ENCODE data around the gene ASAP2. TPM values are rescaled to one million over a fixed set of nuclear protein-coding genes. Genes with fewer than 3 reads are reported as not detected.

The ASAP2 gene
- total RNA-seq, 4 donors from 2014 or later = 28.2 to 38.0 (median 31.7) TPM

- H3K4me1 ChIP-seq = peaks cover 0 to 68% (median 43%) of the 10 kb centered on the region in 4 donors
- H3K27ac ChIP-seq = peak overlapping the region in 1 of 4 donors; percentile 32
Measured at GRCh38 chr2:9256147-9256546, 49.5 kb downstream of the ASAP2 start.

GRCh38 chr2:9256570-9257043 lies 50.0 kb downstream of the ASAP2 start:
- no peaks in the 10 kb centered on the region for H3K27me3 ChIP-seq
- H3K36me3 ChIP-seq = no peaks in the 10 kb centered on the region
- TF ChIP-seq EP300 (IDR thresholded peaks at IDR 0.05) = no peak
- TF ChIP-seq CTCF (IDR thresholded peaks at IDR 0.05) = no peak
- TF ChIP-seq POLR2A (IDR thresholded peaks at IDR 0.05) = no peak
- H3K27ac ChIP-seq = peak overlapping the region in 2 of 4 donors; percentile 32 to 53
- H3K9me3 ChIP-seq = no peaks in the 10 kb centered on the region
- no peak overlapping the region for H3K4me3 ChIP-seq
- no peak for DNase-seq (ENCODE audit: low spot score in 2 of 2)
- H3K4me1 ChIP-seq = peaks cover 0 to 68% (median 47%) of the 10 kb centered on the region in 4 donors
- 20 to 29% methylated on average over 2 of the region's 2 CpGs for WGBS, 2 donors

More at GRCh38 chr2:9256147-9256546, 49.5 kb downstream of the ASAP2 start:
- Histone ChIP-seq H3K36me3 (no peaks in the 10 kb centered on the region), H3K9me3 (no peaks in the 10 kb centered on the region), H3K4me3 (no peak overlapping the region), H3K27me3 (no peaks in the 10 kb centered on the region)
- no peak for DNase-seq (ENCODE audit: low spot score in 2 of 2)
- TF ChIP-seq POLR2A (IDR thresholded peaks at IDR 0.05) (no peak), EP300 (IDR thresholded peaks at IDR 0.05) (no peak), CTCF (IDR thresholded peaks at IDR 0.05) (no peak)
- 46 to 53% methylated on average over 4 of the region's 4 CpGs for WGBS, 2 donors

GRCh38 chr2:9258501-9258900 lies 51.9 kb downstream of the ASAP2 start:
- H3K27me3 ChIP-seq = no peaks in the 10 kb centered on the region
- peaks cover 0 to 84% (median 65%) of the 10 kb centered on the region in 4 donors for H3K4me1 ChIP-seq
- DNase-seq (ENCODE audit: low spot score in 2 of 2) = no peak
- peak overlapping the region; percentile 26 to 93 (median 80) for H3K27ac ChIP-seq
- TF ChIP-seq EP300 (IDR thresholded peaks at IDR 0.05) (no peak), CTCF (IDR thresholded peaks at IDR 0.05) (no peak), POLR2A (IDR thresholded peaks at IDR 0.05) (no peak)
- 68 to 71% methylated on average over 7 of the region's 7 CpGs for WGBS, 2 donors
- no peak overlapping the region for H3K4me3 ChIP-seq
- H3K36me3 ChIP-seq = no peaks in the 10 kb centered on the region
- no peaks in the 10 kb centered on the region for H3K9me3 ChIP-seq

- Histone ChIP-seq H3K27me3 (no peaks in the 10 kb centered on the region), H3K36me3 (no peaks in the 10 kb centered on the region), H3K27ac (peak overlapping the region; percentile 26 to 93 (median 80)), H3K4me1 (peaks cover 0 to 89% (median 70%) of the 10 kb centered on the region in 4 donors), H3K4me3 (no peak overlapping the region), H3K9me3 (no peaks in the 10 kb centered on the region)
- no peak for TF ChIP-seq CTCF (IDR thresholded peaks at IDR 0.05)
- TF ChIP-seq POLR2A (IDR thresholded peaks at IDR 0.05) = no peak
- no peak for TF ChIP-seq EP300 (IDR thresholded peaks at IDR 0.05)
- no peak for DNase-seq (ENCODE audit: low spot score in 2 of 2)
- 12 to 21% methylated on average over 12 of the region's 12 CpGs for WGBS, 2 donors
Measured at GRCh38 chr2:9258953-9259399, 52.4 kb downstream of the ASAP2 start.

- 35 to 39% methylated on average over 6 of the region's 6 CpGs for WGBS, 2 donors
- Histone ChIP-seq H3K36me3 (no peaks in the 10 kb centered on the region), H3K4me1 (peaks cover 0 to 99% (median 76%) of the 10 kb centered on the region in 4 donors), H3K27me3 (no peaks in the 10 kb centered on the region), H3K4me3 (no peak overlapping the region), H3K27ac (peak overlapping the region; percentile 71 to 93 (median 80)), H3K9me3 (no peaks in the 10 kb centered on the region)
- peak in 1 of 2 donors; percentile 42 for TF ChIP-seq EP300 (IDR thresholded peaks at IDR 0.05)
- TF ChIP-seq POLR2A (IDR thresholded peaks at IDR 0.05) = no peak
- TF ChIP-seq CTCF (IDR thresholded peaks at IDR 0.05) = no peak
- DNase-seq (ENCODE audit: low spot score in 2 of 2) = no peak
Measured at GRCh38 chr2:9260464-9260918, 53.9 kb downstream of the ASAP2 start.

Measured in tibial nerve (tissue), 4 donors.